ENCODE data around the gene CIITA. TPM values are rescaled to one million over a fixed set of nuclear protein-coding genes. Genes with fewer than 3 reads are reported as not detected.
A peak's percentile ranks its signal among the peaks of the same experiment; 100 is the strongest.

Gene CIITA
- total and polyA plus RNA-seq, 10 of the 15 experiments (the other 5 are each of a cell fraction or from before 2014, with no cell fraction given) = 11.5 to 145 (median 49.7) TPM

GRCh38 chr16:10871157-10871991, 5.6 kb upstream of the CIITA start (continued):
- TF ChIP-seq BCL3 (IDR thresholded peaks at IDR 0.05; ENCODE audit: borderline replicate concordance, insufficient read depth, low read depth, low read length, poor library complexity, severe bottlenecking) = peak; percentile 83
- TF ChIP-seq SUZ12 (IDR thresholded peaks at IDR 0.05; ENCODE audit: unreplicated experiment) = no peak
- TF ChIP-seq IRF5 (IDR thresholded peaks at IDR 0.05; ENCODE audit: borderline replicate concordance) = no peak
- TF ChIP-seq ASH2L (IDR thresholded peaks at IDR 0.05; ENCODE audit: borderline replicate concordance, low read depth) = no peak; the same call in 1 of the 2 replicates
- TF ChIP-seq CUX1 (IDR thresholded peaks at IDR 0.05; ENCODE audit: insufficient replicate concordance, low read depth, low read length) = peak; percentile 10
- no peak for TF ChIP-seq CREB1 (IDR thresholded peaks at IDR 0.05; ENCODE audit: low read depth)
- TF ChIP-seq PRDM15 (CRISPR knock-in tag; IDR thresholded peaks at IDR 0.05) = no peak
- no peak for TF ChIP-seq RBBP5 (conservative IDR thresholded peaks at IDR 0.05)
- peak; percentile 45; the same call in 1 of the 2 replicates for TF ChIP-seq BMI1 (IDR thresholded peaks at IDR 0.05; ENCODE audit: borderline replicate concordance)
- TF ChIP-seq NFIC (IDR thresholded peaks at IDR 0.05; ENCODE audit: low read depth, low read length) = no peak
- no peak for TF ChIP-seq STAT3 (IDR thresholded peaks at IDR 0.05; ENCODE audit: low read depth, low read length)
- no peak for TF ChIP-seq SMAD1 (IDR thresholded peaks at IDR 0.05; ENCODE audit: low read depth, partially characterized antibody)
- TF ChIP-seq MYC (IDR thresholded peaks at IDR 0.05; ENCODE audit: insufficient read depth, insufficient read length, insufficient replicate concordance, low read length, severe bottlenecking) = no peak
- TF ChIP-seq BCL11A (IDR thresholded peaks at IDR 0.05; ENCODE audit: low read depth, low read length) = peak; percentile 93
